GM12878 (cell line): ENCODE measurements around the gene HOPX.
A peak's percentile ranks its signal among the peaks of the same experiment; 100 is the strongest.

Experiments
- CHD2 ChIP-seq: IDR thresholded peaks from 2 replicates; pipeline ENCODE4 v1.6.1; 2011; ENCODE audit warnings: low read depth, low read length, improper control_type of control experiment, borderline replicate concordance
- EED ChIP-seq: sonication (generic); IDR thresholded peaks from 2 replicates; pipeline ENCODE4 v1.6.1; 2016; ENCODE audit warnings: antibody characterized with exemption, low read depth
- ESRRA ChIP-seq: IDR thresholded peaks from 2 replicates; pipeline ENCODE4 v1.6.1; 2012; ENCODE audit warnings: mild to moderate bottlenecking, low read length, improper control_type of control experiment
- SRF ChIP-seq, 2 experiments: IDR thresholded peaks; 2 replicates each; pipeline ENCODE4 v1.6.1; 2011; ENCODE audit warnings: low read depth in 2 of 2, low read length in 2 of 2, mild to moderate bottlenecking in 1 of 2, moderate library complexity in 1 of 2
- TF ChIP-seq, protein P1 (sequence below), 3 experiments: IDR thresholded peaks in 2 of 3; conservative IDR thresholded peaks in 1 of 3; 2 replicates each; pipeline ENCODE4 v1.5.1; 2011; ENCODE audit warnings: low read depth in 3 of 3, low read length in 3 of 3, mild to moderate bottlenecking in 3 of 3, control low read depth in 2 of 3, moderate library complexity in 2 of 3, inconsistent platforms in 1 of 3, mixed read lengths in 1 of 3; ENCODE audit not compliant: control insufficient read depth in 2 of 3, insufficient read depth in 1 of 3; ENCODE audit errors: extremely low read depth in 1 of 3
- TF ChIP-seq, protein P2 (sequence below): IDR thresholded peaks from 2 replicates; pipeline ENCODE4 v1.6.1; 2012; ENCODE audit warnings: mild to moderate bottlenecking, low read depth, low read length
- TF ChIP-seq, protein P3 (sequence below): IDR thresholded peaks from 2 replicates; pipeline ENCODE4 v1.6.1; 2012; ENCODE audit warnings: low read depth, low read length, improper control_type of control experiment

GRCh38 chr4:56723201-56723605, 42.1 kb upstream of the HOPX start:
- TF ChIP-seq, protein P1, sequence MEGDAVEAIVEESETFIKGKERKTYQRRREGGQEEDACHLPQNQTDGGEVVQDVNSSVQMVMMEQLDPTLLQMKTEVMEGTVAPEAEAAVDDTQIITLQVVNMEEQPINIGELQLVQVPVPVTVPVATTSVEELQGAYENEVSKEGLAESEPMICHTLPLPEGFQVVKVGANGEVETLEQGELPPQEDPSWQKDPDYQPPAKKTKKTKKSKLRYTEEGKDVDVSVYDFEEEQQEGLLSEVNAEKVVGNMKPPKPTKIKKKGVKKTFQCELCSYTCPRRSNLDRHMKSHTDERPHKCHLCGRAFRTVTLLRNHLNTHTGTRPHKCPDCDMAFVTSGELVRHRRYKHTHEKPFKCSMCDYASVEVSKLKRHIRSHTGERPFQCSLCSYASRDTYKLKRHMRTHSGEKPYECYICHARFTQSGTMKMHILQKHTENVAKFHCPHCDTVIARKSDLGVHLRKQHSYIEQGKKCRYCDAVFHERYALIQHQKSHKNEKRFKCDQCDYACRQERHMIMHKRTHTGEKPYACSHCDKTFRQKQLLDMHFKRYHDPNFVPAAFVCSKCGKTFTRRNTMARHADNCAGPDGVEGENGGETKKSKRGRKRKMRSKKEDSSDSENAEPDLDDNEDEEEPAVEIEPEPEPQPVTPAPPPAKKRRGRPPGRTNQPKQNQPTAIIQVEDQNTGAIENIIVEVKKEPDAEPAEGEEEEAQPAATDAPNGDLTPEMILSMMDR (IDR thresholded peaks at IDR 0.05 in 2 of 3, conservative IDR thresholded peaks at IDR 0.05 in 1 of 3; ENCODE audit: control insufficient read depth in 2 of 3, extremely low read depth in 1 of 3, insufficient read depth in 1 of 3, low read depth in 3 of 3, low read length in 3 of 3): no peak
- TF ChIP-seq ESRRA (no peak), CHD2 (no peak), SRF (IDR thresholded peaks at IDR 0.05; ENCODE audit: low read depth in 2 of 2, low read length in 2 of 2) (no peak), EED (peak; percentile 62)
- TF ChIP-seq, protein P2, sequence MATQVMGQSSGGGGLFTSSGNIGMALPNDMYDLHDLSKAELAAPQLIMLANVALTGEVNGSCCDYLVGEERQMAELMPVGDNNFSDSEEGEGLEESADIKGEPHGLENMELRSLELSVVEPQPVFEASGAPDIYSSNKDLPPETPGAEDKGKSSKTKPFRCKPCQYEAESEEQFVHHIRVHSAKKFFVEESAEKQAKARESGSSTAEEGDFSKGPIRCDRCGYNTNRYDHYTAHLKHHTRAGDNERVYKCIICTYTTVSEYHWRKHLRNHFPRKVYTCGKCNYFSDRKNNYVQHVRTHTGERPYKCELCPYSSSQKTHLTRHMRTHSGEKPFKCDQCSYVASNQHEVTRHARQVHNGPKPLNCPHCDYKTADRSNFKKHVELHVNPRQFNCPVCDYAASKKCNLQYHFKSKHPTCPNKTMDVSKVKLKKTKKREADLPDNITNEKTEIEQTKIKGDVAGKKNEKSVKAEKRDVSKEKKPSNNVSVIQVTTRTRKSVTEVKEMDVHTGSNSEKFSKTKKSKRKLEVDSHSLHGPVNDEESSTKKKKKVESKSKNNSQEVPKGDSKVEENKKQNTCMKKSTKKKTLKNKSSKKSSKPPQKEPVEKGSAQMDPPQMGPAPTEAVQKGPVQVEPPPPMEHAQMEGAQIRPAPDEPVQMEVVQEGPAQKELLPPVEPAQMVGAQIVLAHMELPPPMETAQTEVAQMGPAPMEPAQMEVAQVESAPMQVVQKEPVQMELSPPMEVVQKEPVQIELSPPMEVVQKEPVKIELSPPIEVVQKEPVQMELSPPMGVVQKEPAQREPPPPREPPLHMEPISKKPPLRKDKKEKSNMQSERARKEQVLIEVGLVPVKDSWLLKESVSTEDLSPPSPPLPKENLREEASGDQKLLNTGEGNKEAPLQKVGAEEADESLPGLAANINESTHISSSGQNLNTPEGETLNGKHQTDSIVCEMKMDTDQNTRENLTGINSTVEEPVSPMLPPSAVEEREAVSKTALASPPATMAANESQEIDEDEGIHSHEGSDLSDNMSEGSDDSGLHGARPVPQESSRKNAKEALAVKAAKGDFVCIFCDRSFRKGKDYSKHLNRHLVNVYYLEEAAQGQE: no peak
- TF ChIP-seq, protein P3, sequence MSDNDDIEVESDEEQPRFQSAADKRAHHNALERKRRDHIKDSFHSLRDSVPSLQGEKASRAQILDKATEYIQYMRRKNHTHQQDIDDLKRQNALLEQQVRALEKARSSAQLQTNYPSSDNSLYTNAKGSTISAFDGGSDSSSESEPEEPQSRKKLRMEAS: no peak
